ENCODE measurements around the gene LSM14A.
A peak's percentile ranks its signal among the peaks of the same experiment; 100 is the strongest.
"Not testable (repeated sequence)": the region's sequence is repeated elsewhere in the genome, so short reads cannot be mapped to it uniquely, and the experiment has no call there.

LSM14A gene

DNA sequence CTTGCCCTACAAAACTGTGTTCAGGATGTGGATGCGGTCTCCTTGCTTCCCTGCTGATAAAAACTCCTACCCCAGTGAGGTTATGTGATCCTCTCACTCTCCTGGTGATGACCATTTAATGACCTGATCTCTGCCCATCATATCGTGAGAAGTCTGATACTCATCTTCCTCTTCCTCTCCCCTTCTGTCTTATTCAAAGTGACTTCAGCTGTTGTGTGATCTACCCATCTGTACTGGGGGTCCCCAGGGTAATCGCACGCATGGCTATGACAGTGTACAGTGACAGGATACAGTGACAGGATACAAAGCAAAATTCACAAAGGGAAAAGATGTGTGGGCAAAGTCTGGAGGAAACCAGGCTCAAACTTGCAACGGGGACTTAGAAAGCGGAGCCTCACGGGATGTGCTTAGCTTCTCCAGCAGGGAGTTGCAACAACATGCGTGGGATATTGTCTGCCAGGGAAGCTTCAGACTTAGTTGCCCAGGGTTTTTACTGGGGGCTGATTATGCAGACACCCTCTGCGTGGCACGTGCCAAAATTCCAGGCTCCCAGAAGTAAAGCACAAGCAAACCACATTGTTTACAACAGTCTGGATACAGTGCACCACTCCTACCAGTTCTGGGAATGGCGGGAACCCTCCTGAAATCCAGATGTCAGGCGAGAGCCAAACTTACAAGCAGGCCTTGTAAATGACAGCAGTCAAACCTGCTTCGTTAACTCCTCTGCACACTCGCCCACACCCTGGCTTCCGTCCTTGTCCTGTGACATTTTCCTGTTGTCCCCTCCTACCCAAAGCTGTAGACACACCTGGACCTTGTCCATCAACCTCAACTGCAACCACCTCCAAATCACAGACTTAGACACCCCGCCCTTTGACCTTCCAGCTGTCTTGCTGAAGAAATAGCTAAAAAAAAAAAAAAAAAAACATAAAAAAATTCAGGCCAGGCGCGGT lies 64.0 kb downstream of the LSM14A start:
- TF ChIP-seq CTCF (IDR thresholded peaks at IDR 0.05; ENCODE audit: borderline replicate concordance, control extremely low read depth, extremely low read depth, insufficient read depth, missing control alignments) = no peak
- in situ Hi-C loops (cut with MboI; ENCODE audit: low sequenced_read_pairs, unreplicated experiment) = no loop called here
- no peak for DNase-seq (ENCODE audit: low spot score)

DNA sequence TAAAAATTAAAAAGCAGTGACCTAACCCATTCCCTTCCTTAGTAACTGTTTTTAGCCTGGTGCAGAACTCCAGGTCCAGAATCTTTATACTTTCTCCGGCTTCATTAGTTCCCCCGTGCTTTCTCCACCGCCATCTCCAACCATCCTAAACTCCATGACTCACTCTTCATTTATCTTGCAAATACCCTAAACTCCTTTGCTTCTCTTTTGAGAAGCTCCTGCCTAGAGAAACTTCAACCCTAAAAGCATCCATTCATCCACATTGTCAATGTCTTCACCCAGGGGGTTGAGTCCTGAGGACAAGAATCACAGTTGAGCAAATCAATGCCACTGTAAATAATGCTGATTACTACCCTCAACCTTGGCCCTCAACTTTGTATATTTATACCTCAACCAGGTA lies 65.0 kb downstream of the LSM14A start:
- in situ Hi-C loops (cut with MboI; ENCODE audit: low sequenced_read_pairs, unreplicated experiment) = no loop called here
- DNase-seq (ENCODE audit: low spot score) = no peak
- TF ChIP-seq CTCF (IDR thresholded peaks at IDR 0.05; ENCODE audit: borderline replicate concordance, control extremely low read depth, extremely low read depth, insufficient read depth, missing control alignments) = no peak

DNA sequence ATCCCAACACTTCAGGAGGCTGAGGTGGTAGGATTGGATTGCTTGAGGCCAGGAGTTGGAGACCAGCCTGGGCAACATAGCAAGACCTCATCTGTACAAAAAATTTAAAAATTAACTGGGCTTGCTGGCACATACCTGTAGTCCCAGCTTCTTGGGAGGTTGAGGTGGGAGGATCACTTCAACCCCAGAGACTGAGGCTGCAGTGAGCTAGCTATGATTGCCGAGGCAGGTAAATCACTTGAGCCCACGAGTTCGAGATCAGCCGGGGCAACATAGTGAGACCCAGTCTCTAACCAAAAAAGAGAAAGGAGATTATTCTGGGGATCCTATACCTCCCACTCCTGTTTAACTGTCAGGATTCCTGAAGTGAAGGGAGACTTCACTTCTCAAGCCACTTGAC lies 65.6 kb downstream of the LSM14A start:
- TF ChIP-seq CTCF (IDR thresholded peaks at IDR 0.05; ENCODE audit: borderline replicate concordance, control extremely low read depth, extremely low read depth, insufficient read depth, missing control alignments) = no peak
- in situ Hi-C loops (cut with MboI; ENCODE audit: low sequenced_read_pairs, unreplicated experiment) = no loop called here
- no peak for DNase-seq (ENCODE audit: low spot score)

GRCh38 chr19:34241513-34242337 lies 69.4 kb downstream of the LSM14A start:
- peak; percentile 48 for DNase-seq (ENCODE audit: low spot score)
- TF ChIP-seq CTCF (IDR thresholded peaks at IDR 0.05; ENCODE audit: borderline replicate concordance, control extremely low read depth, extremely low read depth, insufficient read depth, missing control alignments) = no peak
- in situ Hi-C loops (cut with MboI; ENCODE audit: low sequenced_read_pairs, unreplicated experiment) = no loop called here

DNA sequence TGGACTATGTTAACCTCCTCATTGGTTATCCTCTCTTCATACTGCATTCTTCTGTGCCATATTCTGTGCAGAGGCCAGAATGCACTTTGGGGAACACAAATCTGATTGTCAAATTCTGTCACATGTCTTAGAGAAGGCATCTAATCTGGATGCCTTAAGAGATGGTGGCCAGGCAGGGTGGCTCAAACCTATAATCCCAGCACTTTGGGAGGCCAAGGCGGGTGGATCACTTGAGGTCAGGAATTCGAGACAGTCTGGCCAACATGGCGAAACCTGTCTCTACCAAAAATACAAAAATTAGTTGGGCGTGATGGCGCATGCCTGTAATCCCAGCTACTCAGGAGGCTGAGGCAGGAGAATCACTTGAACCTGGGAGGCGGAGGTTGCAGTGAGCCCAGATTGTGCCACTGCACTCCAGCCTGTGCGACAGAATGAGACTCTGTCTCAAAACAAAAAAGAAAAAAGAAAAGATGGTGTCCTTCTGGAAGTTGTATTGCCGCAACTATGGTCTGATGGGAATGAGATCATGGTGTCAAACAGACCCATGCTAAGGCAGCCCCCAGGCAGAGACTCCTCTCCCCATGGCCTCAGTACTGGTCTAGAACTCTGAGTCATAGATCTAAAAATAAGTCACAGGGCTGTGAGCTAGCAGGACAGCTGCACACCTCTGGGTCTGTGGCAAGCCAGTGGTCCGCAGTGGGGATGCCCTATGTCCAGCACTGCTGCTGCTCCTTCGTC lies 71.0 kb downstream of the LSM14A start:
- in situ Hi-C loops (cut with MboI; ENCODE audit: low sequenced_read_pairs, unreplicated experiment) = not testable (repeated sequence)
- peak; percentile 68 for DNase-seq (ENCODE audit: low spot score)

DNA sequence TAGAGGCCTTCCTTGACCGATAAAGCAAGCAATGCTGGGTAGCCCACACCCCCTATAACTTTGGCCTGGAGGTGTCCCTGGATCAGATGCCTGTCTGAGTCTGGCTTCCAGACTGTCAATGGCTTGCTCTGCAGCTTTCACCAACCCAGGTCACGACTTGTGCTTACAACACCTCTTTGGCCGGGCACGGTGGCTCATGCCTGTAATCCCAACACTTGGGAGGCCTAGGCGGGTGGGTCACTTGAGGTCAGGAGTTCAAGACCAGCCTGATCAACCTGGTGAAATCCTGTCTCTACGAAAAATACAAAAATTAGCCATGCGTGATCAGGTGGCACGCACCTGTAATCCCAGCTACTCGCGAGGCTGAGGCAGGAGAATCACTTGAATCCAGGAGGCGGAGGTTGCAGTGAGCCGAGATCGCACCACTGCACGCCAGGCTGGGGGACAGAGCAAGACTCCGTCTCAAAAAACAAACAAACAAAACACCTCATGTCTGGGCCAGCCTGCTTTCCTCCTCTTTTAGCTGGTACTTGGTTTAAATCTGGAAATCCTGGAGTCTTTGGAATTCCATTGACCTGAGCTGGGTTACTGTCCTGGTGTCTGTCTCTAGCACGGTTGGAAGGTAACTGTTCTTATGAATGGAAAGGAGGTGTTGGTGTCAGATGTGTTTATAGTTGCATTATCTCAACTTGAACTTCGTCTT lies 71.7 kb downstream of the LSM14A start:
- in situ Hi-C loops (cut with MboI; ENCODE audit: low sequenced_read_pairs, unreplicated experiment) = no loop called here
- DNase-seq (ENCODE audit: low spot score) = no peak
- no peak for TF ChIP-seq CTCF (IDR thresholded peaks at IDR 0.05; ENCODE audit: borderline replicate concordance, control extremely low read depth, extremely low read depth, insufficient read depth, missing control alignments)

All from GM13976 (cell line).